HG03135 (cell line): ENCODE measurements around the gene ZNF594.
A peak's percentile ranks its signal among the peaks of the same experiment; 100 is the strongest.
"Not testable (repeated sequence)": the region's sequence is repeated elsewhere in the genome, so short reads cannot be mapped to it uniquely, and the experiment has no call there.

Experiments used
- ATAC-seq: cut with Tn5 transposase; IDR thresholded peaks from one replicate; pipeline ENCODE4 v1.9.1; 2021; ENCODE audit warnings: mild to moderate bottlenecking, moderate library complexity; ENCODE audit not compliant: unreplicated experiment

The ZNF594 gene

DNA sequence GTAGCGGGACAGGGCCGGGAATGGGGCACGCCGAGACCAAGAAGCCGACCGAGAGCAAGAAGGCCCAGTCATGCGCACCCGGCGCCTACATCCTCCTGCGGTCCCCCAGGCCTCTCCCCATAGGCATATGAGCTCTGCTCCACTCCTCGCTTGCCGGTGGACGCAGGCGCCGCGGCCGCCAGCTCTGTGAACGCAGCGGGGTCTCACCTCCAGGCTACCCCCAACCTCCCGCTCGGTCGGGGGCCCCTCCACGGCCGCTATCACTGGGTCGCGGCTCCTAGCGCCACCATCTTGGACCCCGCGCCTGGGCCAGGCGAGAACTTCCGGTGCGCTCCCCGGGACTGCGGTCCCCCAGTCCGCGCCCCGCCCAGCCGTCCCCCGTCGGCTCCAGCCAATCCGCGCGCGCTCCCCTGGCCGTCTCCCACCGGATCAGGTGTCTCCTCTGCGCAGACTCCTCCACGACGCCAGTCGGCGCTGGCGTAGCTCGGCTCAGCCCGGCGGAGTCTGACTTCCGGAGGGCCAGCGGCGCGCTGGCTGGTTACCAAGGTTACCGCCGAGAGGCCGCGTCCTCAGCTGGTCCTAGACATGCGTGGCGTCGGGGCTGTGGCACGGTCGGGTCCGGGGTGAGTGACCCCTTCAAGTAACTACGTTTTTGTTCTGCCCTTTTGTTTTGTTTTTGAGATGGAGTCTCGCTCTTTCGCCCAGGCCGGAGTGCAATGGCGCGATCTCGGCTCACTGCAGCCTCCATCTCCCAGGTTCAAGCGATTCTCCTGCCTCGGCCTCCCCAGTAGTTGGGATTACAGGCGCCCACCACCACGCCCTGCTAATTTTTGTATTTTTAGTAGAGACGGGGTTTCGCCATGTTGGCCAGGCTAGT lies at the start of gene ZNF594:
ZNF594 (minus strand) TSS at position 328 of the 877 bp plus-strand sequence. CDS start 7,612 bp downstream, outside the sequence.
- ATAC-seq, result peak; percentile 94

- ATAC-seq, result not testable (repeated sequence)
Observed at GRCh38 chr17:5239769-5240168, 48.1 kb upstream of the ZNF594 start.

GRCh38 chr17:5238333-5238732 lies 46.7 kb upstream of the ZNF594 start:
- no peak for ATAC-seq

- no peak for ATAC-seq
Observed at GRCh38 chr17:5237541-5238016, 45.9 kb upstream of the ZNF594 start.

GRCh38 chr17:5236938-5237540 lies 45.4 kb upstream of the ZNF594 start:
- no peak for ATAC-seq

GRCh38 chr17:5234645-5235576 lies 43.2 kb upstream of the ZNF594 start, which contains the start of gene SCIMP:
TSS of gene SCIMP (minus strand) at chr17:5234860. CDS start at chr17:5234755, 105 bp downstream.
- ATAC-seq, result no peak

- not testable (repeated sequence) for ATAC-seq
Observed at GRCh38 chr17:5233492-5233891, 41.8 kb upstream of the ZNF594 start.

- ATAC-seq, result no peak
Observed at GRCh38 chr17:5226940-5227878, 35.5 kb upstream of the ZNF594 start.

DNA sequence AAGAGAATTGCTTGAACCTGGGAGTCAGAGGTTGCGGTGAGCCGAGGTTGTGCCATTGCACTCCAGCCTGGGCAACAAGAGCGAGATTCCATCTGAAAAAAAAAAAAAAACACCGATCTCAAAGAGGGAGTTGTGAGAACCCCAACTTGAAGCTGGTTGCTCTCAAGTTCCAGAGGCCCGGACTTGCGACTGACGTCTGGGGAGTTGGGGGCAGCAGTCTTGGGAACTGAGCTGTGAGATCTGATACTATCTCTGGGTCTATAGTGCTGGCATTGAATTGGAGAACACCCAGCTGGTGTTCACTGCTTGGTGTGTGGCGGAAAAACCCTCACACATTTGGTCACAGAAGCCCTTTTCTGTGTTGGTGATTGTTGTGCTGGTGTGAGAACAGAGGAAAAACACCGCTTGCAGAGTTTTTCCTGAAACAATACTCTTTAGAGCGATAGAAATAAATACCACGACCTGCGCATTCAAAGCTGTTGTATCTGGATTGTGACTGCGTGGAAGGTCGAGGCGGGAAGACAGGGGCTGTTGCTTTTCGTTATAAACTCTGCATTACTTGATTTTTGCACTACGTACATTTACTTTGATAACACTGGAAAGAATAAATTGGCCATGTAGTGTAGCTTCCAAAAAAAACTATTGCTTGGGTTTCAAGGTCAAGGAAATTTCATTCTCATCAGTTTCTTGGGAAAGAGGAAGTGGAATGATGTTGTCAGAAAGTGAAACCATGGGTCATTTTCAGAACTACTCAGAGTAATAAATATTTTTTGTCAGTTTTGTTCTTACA lies 34.2 kb upstream of the ZNF594 start:
- ATAC-seq, result no peak

DNA sequence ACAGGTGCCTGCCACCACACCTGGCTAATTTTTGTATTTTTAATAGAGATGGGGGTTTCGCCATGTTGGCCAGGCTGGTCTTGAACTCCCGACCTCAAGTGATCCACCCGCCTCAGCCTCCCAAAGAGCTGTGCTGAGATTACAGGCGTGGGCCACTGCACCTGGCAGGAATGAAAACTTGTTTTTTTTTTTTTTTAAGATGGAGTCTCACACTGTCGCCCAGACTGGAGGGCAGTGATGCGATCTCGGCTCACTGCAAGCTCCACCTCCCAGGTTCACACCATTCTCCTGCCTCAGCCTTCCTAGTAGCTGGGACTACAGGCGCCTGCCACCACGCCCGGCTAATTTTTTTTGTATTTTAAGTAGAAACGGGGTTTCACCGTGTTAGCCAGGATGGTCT lies 30.2 kb upstream of the ZNF594 start:
- ATAC-seq, result not testable (repeated sequence)

- ATAC-seq, result no peak
Observed at GRCh38 chr17:5220074-5220473, 28.4 kb upstream of the ZNF594 start.

- ATAC-seq, result no peak
Observed at GRCh38 chr17:5219536-5219935, 27.9 kb upstream of the ZNF594 start.

- ATAC-seq, result not testable (repeated sequence)
Observed at GRCh38 chr17:5217562-5217961, 25.9 kb upstream of the ZNF594 start.

DNA sequence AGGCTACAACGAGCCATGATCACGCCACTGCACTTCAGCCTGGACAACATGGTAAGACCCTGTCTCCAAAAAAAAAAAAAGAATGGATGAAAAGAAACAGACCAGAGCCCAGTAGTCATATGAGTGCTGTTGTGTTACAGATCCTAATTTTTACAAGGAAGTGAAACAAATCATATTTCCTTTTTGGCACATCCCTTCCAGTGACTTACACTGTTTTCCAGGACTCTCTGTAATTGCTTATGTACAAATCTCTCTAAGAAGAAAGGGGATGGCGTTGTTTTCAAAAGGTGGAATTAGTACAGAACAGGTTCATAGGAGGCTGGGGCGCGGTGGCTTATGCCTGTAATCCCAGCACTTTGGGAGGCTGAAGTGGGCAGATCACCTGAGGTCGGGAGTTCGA lies 19.8 kb upstream of the ZNF594 start:
- ATAC-seq, result no peak

DNA sequence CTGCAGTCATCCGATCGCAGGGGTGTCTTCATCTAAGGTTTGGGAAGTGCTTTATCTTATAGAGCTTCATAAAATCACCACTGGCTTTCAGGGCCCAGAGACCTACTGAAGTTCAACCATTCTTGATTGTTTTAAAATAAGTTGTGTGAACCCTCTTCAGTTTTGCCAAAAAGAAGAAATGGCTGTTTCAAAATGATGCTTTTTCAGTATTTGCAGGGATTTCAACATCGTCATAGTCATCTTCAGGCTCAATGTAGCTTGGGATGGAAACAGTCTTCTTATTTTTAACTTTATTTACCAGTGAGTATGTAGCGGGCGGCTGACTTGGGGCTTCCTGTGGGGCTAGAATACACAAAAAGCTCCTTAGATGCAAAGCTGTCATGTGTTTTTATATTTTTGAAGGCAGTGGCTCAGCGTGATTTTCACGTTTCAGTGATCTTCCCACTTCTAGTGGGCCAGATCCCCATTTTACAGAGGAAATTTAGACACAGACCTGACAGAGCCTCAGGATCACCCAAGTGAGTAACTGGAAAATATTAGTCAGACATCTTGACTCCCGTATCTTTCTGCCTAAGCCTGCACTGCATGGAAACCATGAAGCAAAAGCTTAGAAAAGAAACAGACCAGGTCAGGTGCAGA lies 19.1 kb upstream of the ZNF594 start:
- no peak for ATAC-seq

GRCh38 chr17:5210091-5210490 lies 18.4 kb upstream of the ZNF594 start:
- ATAC-seq, result no peak

GRCh38 chr17:5209396-5209795 lies 17.7 kb upstream of the ZNF594 start:
- no peak for ATAC-seq

DNA sequence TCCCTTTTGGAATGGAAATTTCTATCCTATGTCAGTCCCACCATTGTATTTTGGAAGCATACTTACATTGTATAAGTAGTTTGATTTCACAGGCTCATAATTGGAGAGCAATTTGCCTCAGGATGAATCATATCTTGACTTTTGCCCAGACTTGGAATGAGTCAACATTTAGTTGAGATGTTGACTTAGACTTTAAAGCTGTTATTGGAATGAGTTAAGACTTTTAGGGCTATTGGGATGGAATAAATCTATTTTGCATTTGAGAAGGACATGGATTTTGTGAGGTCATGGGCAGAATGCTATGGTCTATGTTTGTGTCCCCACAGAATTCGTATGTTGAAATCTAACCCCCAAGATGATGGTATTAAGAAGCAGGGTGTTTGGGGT lies 12.2 kb upstream of the ZNF594 start:
- ATAC-seq, result no peak
